HCT116 (cell line): Measurements from ENCODE around the gene SCFD2.

ENCODE experiments used
- EZH2 ChIP-seq: fragments of 200-600 bp; sonication (generic); IDR thresholded peaks from 2 replicates; pipeline ENCODE4 v1.6.1; 2017; ENCODE audit warnings: antibody characterized with exemption, mixed run types
- JUND ChIP-seq: IDR thresholded peaks from 2 replicates; pipeline ENCODE4 v1.6.1; 2012
- POLR2A ChIP-seq: IDR thresholded peaks from 2 replicates; pipeline ENCODE4 v1.7.0; 2011; ENCODE audit warnings: borderline replicate concordance; ENCODE audit not compliant: insufficient read depth, insufficient read length; ENCODE audit errors: extremely low read depth
- POLR2AphosphoS5 ChIP-seq: IDR thresholded peaks from 2 replicates; pipeline ENCODE4 v1.6.1; 2011; ENCODE audit warnings: mild to moderate bottlenecking, low read depth, low read length, moderate library complexity
- SP1 ChIP-seq: IDR thresholded peaks from 2 replicates; pipeline ENCODE4 v1.6.1; 2012; ENCODE audit warnings: low read depth
- SRF ChIP-seq: IDR thresholded peaks from 2 replicates; pipeline ENCODE4 v1.6.1; 2012; ENCODE audit warnings: low read depth
- YY1 ChIP-seq: IDR thresholded peaks from 2 replicates; pipeline ENCODE4 v1.6.1; 2011; ENCODE audit warnings: low read length, low read depth, moderate library complexity, mild to moderate bottlenecking; ENCODE audit not compliant: insufficient replicate concordance; ENCODE audit errors: extremely low read depth
- ZNF274 ChIP-seq: fragments of 200-500 bp; sonication (Bioruptor generic); IDR thresholded peaks from 2 replicates; pipeline ENCODE4 v1.6.1; 2014; ENCODE audit warnings: mild to moderate bottlenecking, low read depth, low read length, inconsistent platforms
- TF ChIP-seq, protein P1 (sequence below), 3 experiments: fragments of 200-600 bp in 1 of 3; sonication (generic) in 1 of 3; IDR thresholded peaks in 2 of 3; conservative IDR thresholded peaks in 1 of 3; 2 replicates each; pipeline ENCODE4 v1.5.1; 2012 to 2017; ENCODE audit warnings: low read depth in 2 of 3, low read length in 2 of 3, antibody characterized with exemption in 1 of 3, borderline replicate concordance in 1 of 3, control low read depth in 1 of 3, mild to moderate bottlenecking in 1 of 3, mixed read lengths in 1 of 3, mixed run types in 1 of 3, moderate library complexity in 1 of 3; ENCODE audit not compliant: insufficient read depth in 1 of 3
- TF ChIP-seq, protein P2 (sequence below): IDR thresholded peaks from 2 replicates; pipeline ENCODE4 v1.6.1; 2012
- TF ChIP-seq, protein P3 (sequence below): IDR thresholded peaks from 2 replicates; pipeline ENCODE4 v1.6.1; 2012; ENCODE audit warnings: low read depth

DNA sequence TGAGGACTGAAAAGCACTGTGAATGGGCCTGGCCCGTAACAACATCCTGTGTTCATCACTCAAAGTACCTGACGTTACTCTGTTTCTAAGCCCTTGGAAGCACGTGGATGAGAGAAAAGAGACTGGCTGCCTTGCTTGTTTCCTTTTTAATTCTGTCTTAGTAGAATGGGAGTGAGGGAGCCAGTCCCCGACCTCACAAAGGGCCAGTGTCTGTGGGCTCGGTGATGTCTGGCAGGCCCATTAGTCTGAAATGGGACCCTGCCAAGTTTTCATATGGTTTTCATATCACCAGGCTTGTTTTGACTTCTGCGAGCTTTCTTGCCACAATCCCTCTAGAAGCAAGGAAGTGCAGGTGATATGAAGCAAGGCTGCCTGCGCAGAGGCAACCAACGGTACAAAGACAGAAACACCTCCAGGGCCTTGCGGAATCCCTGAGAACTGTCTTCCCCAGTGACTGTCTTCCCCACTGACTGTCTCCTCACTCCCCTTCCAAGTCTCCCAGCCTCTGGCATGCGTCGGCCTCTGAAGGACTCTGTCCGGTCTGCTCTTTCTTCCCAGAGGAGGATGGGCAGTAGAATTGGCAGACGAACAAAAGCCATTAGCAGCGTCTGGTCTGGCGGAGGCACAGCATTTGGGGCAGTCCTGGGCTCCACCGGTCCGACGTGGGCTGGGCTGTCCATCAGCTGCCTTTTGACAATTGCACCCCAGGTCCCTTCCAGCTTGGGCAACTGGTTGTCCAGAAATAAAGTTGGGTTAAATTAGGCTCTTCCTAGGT is 524.0 kb downstream of the SCFD2 start:
- TF ChIP-seq, protein P1, sequence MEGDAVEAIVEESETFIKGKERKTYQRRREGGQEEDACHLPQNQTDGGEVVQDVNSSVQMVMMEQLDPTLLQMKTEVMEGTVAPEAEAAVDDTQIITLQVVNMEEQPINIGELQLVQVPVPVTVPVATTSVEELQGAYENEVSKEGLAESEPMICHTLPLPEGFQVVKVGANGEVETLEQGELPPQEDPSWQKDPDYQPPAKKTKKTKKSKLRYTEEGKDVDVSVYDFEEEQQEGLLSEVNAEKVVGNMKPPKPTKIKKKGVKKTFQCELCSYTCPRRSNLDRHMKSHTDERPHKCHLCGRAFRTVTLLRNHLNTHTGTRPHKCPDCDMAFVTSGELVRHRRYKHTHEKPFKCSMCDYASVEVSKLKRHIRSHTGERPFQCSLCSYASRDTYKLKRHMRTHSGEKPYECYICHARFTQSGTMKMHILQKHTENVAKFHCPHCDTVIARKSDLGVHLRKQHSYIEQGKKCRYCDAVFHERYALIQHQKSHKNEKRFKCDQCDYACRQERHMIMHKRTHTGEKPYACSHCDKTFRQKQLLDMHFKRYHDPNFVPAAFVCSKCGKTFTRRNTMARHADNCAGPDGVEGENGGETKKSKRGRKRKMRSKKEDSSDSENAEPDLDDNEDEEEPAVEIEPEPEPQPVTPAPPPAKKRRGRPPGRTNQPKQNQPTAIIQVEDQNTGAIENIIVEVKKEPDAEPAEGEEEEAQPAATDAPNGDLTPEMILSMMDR (IDR thresholded peaks at IDR 0.05 in 2 of 3, conservative IDR thresholded peaks at IDR 0.05 in 1 of 3; ENCODE audit: borderline replicate concordance in 1 of 3, insufficient read depth in 1 of 3, low read depth in 2 of 3, low read length in 2 of 3), result no peak
- TF ChIP-seq YY1, result no peak
- TF ChIP-seq, protein P2, sequence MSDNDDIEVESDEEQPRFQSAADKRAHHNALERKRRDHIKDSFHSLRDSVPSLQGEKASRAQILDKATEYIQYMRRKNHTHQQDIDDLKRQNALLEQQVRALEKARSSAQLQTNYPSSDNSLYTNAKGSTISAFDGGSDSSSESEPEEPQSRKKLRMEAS, result no peak
- no peak for TF ChIP-seq ZNF274
- TF ChIP-seq JUND, result no peak
- TF ChIP-seq, protein P3, sequence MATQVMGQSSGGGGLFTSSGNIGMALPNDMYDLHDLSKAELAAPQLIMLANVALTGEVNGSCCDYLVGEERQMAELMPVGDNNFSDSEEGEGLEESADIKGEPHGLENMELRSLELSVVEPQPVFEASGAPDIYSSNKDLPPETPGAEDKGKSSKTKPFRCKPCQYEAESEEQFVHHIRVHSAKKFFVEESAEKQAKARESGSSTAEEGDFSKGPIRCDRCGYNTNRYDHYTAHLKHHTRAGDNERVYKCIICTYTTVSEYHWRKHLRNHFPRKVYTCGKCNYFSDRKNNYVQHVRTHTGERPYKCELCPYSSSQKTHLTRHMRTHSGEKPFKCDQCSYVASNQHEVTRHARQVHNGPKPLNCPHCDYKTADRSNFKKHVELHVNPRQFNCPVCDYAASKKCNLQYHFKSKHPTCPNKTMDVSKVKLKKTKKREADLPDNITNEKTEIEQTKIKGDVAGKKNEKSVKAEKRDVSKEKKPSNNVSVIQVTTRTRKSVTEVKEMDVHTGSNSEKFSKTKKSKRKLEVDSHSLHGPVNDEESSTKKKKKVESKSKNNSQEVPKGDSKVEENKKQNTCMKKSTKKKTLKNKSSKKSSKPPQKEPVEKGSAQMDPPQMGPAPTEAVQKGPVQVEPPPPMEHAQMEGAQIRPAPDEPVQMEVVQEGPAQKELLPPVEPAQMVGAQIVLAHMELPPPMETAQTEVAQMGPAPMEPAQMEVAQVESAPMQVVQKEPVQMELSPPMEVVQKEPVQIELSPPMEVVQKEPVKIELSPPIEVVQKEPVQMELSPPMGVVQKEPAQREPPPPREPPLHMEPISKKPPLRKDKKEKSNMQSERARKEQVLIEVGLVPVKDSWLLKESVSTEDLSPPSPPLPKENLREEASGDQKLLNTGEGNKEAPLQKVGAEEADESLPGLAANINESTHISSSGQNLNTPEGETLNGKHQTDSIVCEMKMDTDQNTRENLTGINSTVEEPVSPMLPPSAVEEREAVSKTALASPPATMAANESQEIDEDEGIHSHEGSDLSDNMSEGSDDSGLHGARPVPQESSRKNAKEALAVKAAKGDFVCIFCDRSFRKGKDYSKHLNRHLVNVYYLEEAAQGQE, result no peak
- TF ChIP-seq POLR2A, result no peak
- TF ChIP-seq SP1, result no peak
- TF ChIP-seq SRF, result no peak
- no peak for TF ChIP-seq EZH2
- no peak for TF ChIP-seq POLR2AphosphoS5
